ENCODE data around the gene AIMP2. TPM values are rescaled to one million over a fixed set of nuclear protein-coding genes. Genes with fewer than 3 reads are reported as not detected.
"Not testable (repeated sequence)": the region's sequence is repeated elsewhere in the genome, so short reads cannot be mapped to it uniquely, and the experiment has no call there.

Gene AIMP2
- polyA plus RNA-seq, 3 donors, result 15.7 to 33.5 (median 32.7) TPM

DNA sequence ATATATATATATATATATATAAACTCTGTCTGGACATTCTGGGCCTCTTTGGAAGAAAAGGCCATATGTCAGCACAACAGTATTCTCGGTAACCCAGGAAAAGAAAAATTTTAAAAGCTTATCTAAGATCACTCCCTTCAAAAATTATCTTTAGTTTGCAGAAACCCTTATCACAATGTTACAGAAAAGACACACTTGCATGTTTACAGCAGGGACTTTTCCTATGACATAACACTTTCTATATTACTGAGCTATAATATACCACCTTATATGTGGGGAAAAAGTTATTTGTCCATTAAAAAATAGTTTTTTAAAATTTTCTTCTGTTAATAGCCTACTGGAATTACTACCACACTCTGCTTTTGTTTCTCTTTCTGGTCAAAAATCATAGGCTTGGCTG is 47.5 kb downstream of the AIMP2 start:
- H3K27ac Mint-ChIP-seq, result no peak overlapping the region
- peaks cover 14 to 36% of the 10 kb centered on the region in 2 donors for H3K36me3 ChIP-seq (replicated peaks in 1 of 2; ENCODE audit: control insufficient read depth in 1 of 2, insufficient read depth in 2 of 2, low read length in 2 of 2)
- H4K20me1 ChIP-seq (ENCODE audit: insufficient read depth, low read length), result peaks cover 12% of the 10 kb centered on the region
- H3K79me2 ChIP-seq (ENCODE audit: insufficient read depth, low read length), result peaks cover 65% of the 10 kb centered on the region
- no peak for TF ChIP-seq CTCF (IDR thresholded peaks at IDR 0.05)
- H3K27ac ChIP-seq (ENCODE audit: low read depth in 1 of 2, low read length in 2 of 2), result no peak overlapping the region
- H3K4me1 ChIP-seq (ENCODE audit: control insufficient read depth in 1 of 2, insufficient read depth in 2 of 2, low read length in 2 of 2), result peaks cover 14 to 23% of the 10 kb centered on the region in 2 donors
- H3K9me3 ChIP-seq (replicated peaks in 1 of 2; ENCODE audit: control insufficient read depth in 1 of 2, insufficient read depth in 1 of 2, low read length in 2 of 2), result no peaks in the 10 kb centered on the region
- no peak overlapping the region for H3K9ac ChIP-seq (ENCODE audit: insufficient read depth, low read length, poor library complexity, severe bottlenecking)
- no peak overlapping the region for H2AFZ ChIP-seq (ENCODE audit: insufficient read depth, low read depth, low read length, poor library complexity, severe bottlenecking)
- intact Hi-C loops (cut with micrococcal nuclease), result no loop called here
- peaks cover 18 to 33% of the 10 kb centered on the region in 2 donors for H3K36me3 Mint-ChIP-seq
- no peak for DNase-seq
- H3K9me3 Mint-ChIP-seq, result no peaks in the 10 kb centered on the region
- H3K4me2 ChIP-seq (replicated peaks; ENCODE audit: extremely low read depth, low read length, poor library complexity, severe bottlenecking), result no peak overlapping the region
- peaks cover 13% of the 10 kb centered on the region for H3K4me1 Mint-ChIP-seq
- no peaks in the 10 kb centered on the region for H3K27me3 ChIP-seq (ENCODE audit: control insufficient read depth in 2 of 2, insufficient read depth in 2 of 2, low read length in 2 of 2)
- H3K4me3 Mint-ChIP-seq, result no peak overlapping the region
- no peaks in the 10 kb centered on the region for H3K27me3 Mint-ChIP-seq (ENCODE audit: low read depth in 3 of 3)
- WGBS (ENCODE audit: insufficient coverage), result no CpG with 5 or more reads among the region's 1 CpG
- H3K4me3 ChIP-seq (replicated peaks in 1 of 3; ENCODE audit: low read depth in 2 of 3, low read length in 3 of 3), result no peak overlapping the region

DNA sequence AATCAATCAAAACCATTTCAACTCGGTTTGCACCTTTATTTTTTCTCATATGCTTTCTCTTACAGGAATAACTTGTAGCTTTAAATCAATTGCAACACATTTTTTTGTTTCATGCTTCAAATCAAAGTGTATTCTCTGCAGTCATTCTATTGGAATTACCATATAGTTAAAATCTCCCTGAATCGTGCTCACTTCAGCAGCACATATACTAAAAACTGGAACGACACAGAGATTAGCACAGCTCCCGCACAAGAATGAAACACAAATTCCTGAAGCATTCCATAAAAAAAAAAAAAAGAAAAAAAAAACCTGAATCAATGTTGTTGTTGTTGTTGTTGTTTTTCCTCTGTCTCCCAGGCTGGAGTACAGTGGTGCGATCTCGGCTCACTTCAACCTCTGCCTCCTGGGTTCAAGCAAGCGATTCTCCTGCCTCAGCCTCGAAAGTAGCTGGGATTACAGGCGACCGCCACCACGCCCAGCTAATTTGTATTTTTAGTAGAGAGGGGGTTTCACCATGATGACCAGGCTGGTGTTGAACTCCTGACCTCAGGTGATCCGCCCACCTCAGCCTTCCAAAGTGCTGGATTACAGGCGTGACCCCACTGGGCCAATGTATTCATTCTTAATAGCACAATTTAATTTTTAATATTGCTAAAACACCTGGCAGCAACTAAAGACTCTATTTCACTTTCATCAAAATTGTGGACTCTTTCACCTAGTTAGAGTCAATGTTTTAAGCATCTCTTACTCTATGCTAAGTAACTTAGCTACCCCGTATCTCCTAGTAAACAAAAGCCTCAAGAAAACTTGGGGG is 48.5 kb downstream of the AIMP2 start:
- TF ChIP-seq CTCF (IDR thresholded peaks at IDR 0.05), result no peak
- peaks cover 14 to 23% of the 10 kb centered on the region in 2 donors for H3K4me1 ChIP-seq (ENCODE audit: control insufficient read depth in 1 of 2, insufficient read depth in 2 of 2, low read length in 2 of 2)
- no peaks in the 10 kb centered on the region for H3K27me3 ChIP-seq (ENCODE audit: control insufficient read depth in 2 of 2, insufficient read depth in 2 of 2, low read length in 2 of 2)
- no peaks in the 10 kb centered on the region for H3K9me3 ChIP-seq (replicated peaks in 1 of 2; ENCODE audit: control insufficient read depth in 1 of 2, insufficient read depth in 1 of 2, low read length in 2 of 2)
- H3K4me1 Mint-ChIP-seq, result peaks cover 13% of the 10 kb centered on the region
- DNase-seq, result no peak
- H3K27ac ChIP-seq (ENCODE audit: low read depth in 1 of 2, low read length in 2 of 2), result peak overlapping the region in 1 of 2 donors; percentile 87
- no peak overlapping the region for H3K9ac ChIP-seq (ENCODE audit: insufficient read depth, low read length, poor library complexity, severe bottlenecking)
- no peaks in the 10 kb centered on the region for H3K9me3 Mint-ChIP-seq
- H3K4me3 ChIP-seq (replicated peaks in 1 of 3; ENCODE audit: low read depth in 2 of 3, low read length in 3 of 3), result peak overlapping the region in 1 of 3 experiments; percentile 98
- H3K27me3 Mint-ChIP-seq (ENCODE audit: low read depth in 3 of 3), result no peaks in the 10 kb centered on the region
- H3K4me2 ChIP-seq (replicated peaks; ENCODE audit: extremely low read depth, low read length, poor library complexity, severe bottlenecking), result peak overlapping the region; percentile 97
- H2AFZ ChIP-seq (ENCODE audit: insufficient read depth, low read depth, low read length, poor library complexity, severe bottlenecking), result no peak overlapping the region
- intact Hi-C loops (cut with micrococcal nuclease), result no loop called here
- peaks cover 56% of the 10 kb centered on the region for H3K79me2 ChIP-seq (ENCODE audit: insufficient read depth, low read length)
- H3K27ac Mint-ChIP-seq, result peak overlapping the region in 5 of 7 donors; percentile 38 to 95 (median 91)
- H3K4me3 Mint-ChIP-seq, result peak overlapping the region; percentile 87 to 99
- peaks cover 18 to 30% of the 10 kb centered on the region in 2 donors for H3K36me3 Mint-ChIP-seq
- H3K36me3 ChIP-seq (replicated peaks in 1 of 2; ENCODE audit: control insufficient read depth in 1 of 2, insufficient read depth in 2 of 2, low read length in 2 of 2), result peaks cover 11 to 28% of the 10 kb centered on the region in 2 donors
- WGBS (ENCODE audit: insufficient coverage), result 92% methylated on average over 9 of the region's 14 CpGs
- peaks cover 12% of the 10 kb centered on the region for H4K20me1 ChIP-seq (ENCODE audit: insufficient read depth, low read length)

- 98% methylated on average over 5 of the region's 11 CpGs for WGBS (ENCODE audit: insufficient coverage)
- H3K27me3 ChIP-seq (ENCODE audit: control insufficient read depth in 2 of 2, insufficient read depth in 2 of 2, low read length in 2 of 2); H3K27ac ChIP-seq (ENCODE audit: low read depth in 1 of 2, low read length in 2 of 2); H3K9me3 Mint-ChIP-seq; H3K27me3 Mint-ChIP-seq (ENCODE audit: low read depth in 3 of 3); H3K9me3 ChIP-seq (replicated peaks in 1 of 2; ENCODE audit: control insufficient read depth in 1 of 2, insufficient read depth in 1 of 2, low read length in 2 of 2); H3K36me3 ChIP-seq (replicated peaks in 1 of 2; ENCODE audit: control insufficient read depth in 1 of 2, insufficient read depth in 2 of 2, low read length in 2 of 2); intact Hi-C loops (cut with micrococcal nuclease); H4K20me1 ChIP-seq (ENCODE audit: insufficient read depth, low read length); H3K9ac ChIP-seq (ENCODE audit: insufficient read depth, low read length, poor library complexity, severe bottlenecking); H3K36me3 Mint-ChIP-seq; DNase-seq: not testable (repeated sequence)
- peak overlapping the region; percentile 100 for H2AFZ ChIP-seq (ENCODE audit: insufficient read depth, low read depth, low read length, poor library complexity, severe bottlenecking)
- peaks cover 14 to 23% of the 10 kb centered on the region in 2 donors for H3K4me1 ChIP-seq (ENCODE audit: control insufficient read depth in 1 of 2, insufficient read depth in 2 of 2, low read length in 2 of 2)
- Mint-ChIP-seq H3K4me3 (peak overlapping the region in 1 of 2 donors; percentile 87), H3K4me1 (peaks cover 13% of the 10 kb centered on the region), H3K27ac (peak overlapping the region in 2 of 7 donors; percentile 35 to 93)
- H3K79me2 ChIP-seq (ENCODE audit: insufficient read depth, low read length), result peaks cover 41% of the 10 kb centered on the region
- H3K4me2 ChIP-seq (replicated peaks; ENCODE audit: extremely low read depth, low read length, poor library complexity, severe bottlenecking), result peak overlapping the region; percentile 97
- peak overlapping the region in 1 of 3 experiments; percentile 98 for H3K4me3 ChIP-seq (replicated peaks in 1 of 3; ENCODE audit: low read depth in 2 of 3, low read length in 3 of 3)
These were observed 50.9 kb downstream of the AIMP2 start for GRCh38 chr7:6059941-6060340.

All from CD14-positive monocyte (primary cell).